OCI-LY3 (cell line): ENCODE measurements around the gene COX6B1.

Experiments used
- CTCF ChIP-seq: fragments of 200-600, 300-600 bp; sonication (generic); IDR thresholded peaks from 2 replicates; pipeline ENCODE4 v1.5.1; 2014; ENCODE audit warnings: antibody characterized with exemption, low read length, low read depth
- EZH2phosphoT487 ChIP-seq: fragments of 200-600 bp; shearing (Covaris generic); IDR thresholded peaks from 2 replicates; pipeline ENCODE4 v1.6.1; 2018; ENCODE audit warnings: antibody characterized with exemption, mixed run types, low read depth

- TF ChIP-seq CTCF (no peak), EZH2phosphoT487 (no peak)
Observed at GRCh38 chr19:35648017-35648961, at the start of gene COX6B1.
